ENCODE results near the gene METTL4.
"Not testable (repeated sequence)": the region's sequence is repeated elsewhere in the genome, so short reads cannot be mapped to it uniquely, and the experiment has no call there.

METTL4 gene

DNA sequence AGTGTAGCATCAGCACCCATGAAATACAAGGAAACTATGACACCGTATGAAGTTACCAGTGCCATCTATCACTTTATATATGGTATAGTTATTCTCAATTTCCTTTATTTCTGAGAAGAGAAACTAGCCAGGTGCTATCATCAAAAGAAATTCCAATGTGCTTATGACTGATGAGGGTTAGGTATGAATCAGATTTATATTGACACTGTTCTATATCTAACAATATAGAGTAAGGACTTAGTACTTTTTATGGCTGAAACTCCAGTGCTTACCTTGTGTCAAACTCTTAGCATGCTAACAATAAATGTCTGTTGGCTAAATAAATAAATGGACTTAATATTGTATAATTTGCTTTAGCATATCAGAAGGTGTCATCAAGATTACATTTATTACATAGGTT lies 6.9 kb downstream of the METTL4 start:
- no peak for DNase-seq (ENCODE audit: low read depth in 2 of 2)

DNA sequence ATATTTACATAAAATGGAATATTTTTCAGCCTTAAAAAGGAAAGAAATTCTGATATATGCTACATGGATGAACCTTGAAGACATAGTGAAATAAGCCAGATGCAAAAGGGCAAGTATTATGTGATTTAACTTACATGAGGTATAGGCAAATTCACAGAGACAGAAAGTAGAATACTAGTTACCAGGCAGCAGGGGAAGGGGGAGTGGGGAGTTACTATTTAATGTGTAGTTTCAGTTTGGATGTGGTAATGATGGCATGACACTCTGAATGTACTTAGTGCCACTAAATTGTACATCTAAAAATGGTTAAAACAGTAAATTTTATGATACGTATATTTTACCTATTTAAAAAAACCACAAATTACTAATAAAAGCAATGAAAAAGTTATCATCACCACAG lies 12.1 kb downstream of the METTL4 start:
- DNase-seq (ENCODE audit: low read depth in 2 of 2): no peak

DNA sequence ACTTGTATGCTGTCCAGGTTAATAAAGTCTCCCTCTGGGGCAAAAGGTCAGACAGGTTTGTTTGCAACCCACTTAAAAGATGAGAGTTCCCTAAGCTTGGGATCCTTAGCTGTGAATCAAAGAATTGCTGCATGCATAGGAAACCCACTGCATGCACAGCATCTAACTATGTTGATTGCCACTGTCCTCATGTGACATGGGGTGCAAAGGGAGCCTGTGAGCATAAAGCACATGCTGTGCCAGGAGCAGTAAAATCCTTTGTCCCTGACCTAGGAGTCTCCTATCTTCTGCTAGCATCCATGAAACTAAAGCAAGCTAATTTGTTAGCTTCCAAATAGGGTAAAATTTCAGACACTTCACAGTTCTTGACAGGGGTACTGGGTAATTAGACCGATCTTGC lies 13.8 kb downstream of the METTL4 start:
- no peak for DNase-seq (ENCODE audit: low read depth in 2 of 2)

DNA sequence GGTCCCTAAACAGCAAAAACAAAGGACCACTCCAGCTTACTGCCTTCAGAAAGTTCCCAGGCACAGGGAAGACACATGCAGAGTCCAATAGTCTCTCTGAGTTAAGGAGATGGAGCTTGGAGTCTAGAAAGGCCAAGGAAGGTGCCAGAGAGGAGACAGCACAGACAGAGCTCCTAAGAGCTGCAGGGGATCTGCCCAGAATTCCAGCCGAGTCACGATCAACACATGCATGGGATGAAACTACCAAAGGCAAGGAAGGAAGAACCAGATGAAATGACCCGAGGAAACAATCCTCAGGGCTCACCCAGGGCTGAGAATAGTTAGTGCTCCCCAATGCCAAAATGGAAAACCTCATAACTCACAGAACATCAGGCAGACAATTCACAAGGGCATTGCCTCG lies 15.4 kb downstream of the METTL4 start:
- DNase-seq (ENCODE audit: low read depth in 2 of 2): no peak

DNA sequence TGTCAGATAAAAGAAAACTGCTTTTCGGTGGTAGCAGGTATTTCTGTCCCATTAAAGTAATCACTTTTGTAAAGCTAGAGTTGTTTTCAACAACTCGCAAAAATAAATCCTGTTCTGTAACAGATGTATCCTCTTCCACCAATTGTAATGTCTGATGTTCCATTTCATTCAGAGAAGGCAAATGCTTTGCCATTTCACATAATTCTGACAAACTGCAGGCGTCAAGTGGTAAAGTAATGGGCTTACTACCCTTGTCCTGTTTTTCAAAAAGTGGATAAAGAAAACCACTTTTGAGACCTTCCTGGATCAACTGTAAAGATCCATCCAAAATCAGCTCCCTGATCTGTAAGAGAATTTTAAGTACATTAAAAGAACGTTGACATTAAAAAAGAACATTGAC lies 16.6 kb downstream of the METTL4 start:
- DNase-seq (ENCODE audit: low read depth in 2 of 2): no peak

DNA sequence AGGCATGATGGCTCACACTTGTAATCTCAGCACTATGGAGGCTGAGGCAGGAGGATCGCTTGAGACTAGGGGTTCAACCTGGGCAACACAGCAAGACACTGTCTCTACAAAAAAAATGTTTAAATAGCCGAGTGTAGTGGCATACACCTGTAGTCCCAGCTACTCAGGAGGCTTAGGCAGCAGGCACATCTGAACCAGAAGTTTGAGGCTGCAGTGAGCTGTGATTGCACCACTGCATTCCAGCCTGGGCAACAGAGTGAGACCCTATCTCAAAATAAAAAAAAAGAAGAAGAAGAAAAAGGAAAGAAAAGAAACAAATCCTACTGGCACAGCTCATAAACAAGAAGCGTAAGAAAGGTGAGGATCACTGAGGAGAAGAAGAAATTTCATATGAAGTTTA lies 19.9 kb downstream of the METTL4 start:
- DNase-seq (ENCODE audit: low read depth in 2 of 2): no peak

DNA sequence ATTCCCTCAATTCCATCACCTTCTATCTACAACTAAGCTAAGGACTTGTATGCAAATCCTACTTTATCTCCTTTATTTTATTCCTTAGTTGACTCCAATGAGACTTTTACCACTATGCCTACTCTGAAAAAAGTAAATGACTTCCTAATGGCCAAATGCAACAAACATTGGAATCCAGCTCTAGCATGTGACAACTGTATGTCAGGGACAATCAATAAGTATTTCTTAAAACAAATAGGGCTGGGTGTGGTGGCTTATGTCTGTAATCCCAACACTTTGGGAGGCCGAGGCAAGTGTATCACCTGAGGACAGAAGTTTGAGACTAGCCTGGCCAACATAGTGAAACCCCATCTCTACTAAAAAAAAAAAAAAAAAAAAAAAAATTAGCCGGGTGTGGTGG lies 21.8 kb downstream of the METTL4 start:
- DNase-seq (ENCODE audit: low read depth in 2 of 2): no peak

DNA sequence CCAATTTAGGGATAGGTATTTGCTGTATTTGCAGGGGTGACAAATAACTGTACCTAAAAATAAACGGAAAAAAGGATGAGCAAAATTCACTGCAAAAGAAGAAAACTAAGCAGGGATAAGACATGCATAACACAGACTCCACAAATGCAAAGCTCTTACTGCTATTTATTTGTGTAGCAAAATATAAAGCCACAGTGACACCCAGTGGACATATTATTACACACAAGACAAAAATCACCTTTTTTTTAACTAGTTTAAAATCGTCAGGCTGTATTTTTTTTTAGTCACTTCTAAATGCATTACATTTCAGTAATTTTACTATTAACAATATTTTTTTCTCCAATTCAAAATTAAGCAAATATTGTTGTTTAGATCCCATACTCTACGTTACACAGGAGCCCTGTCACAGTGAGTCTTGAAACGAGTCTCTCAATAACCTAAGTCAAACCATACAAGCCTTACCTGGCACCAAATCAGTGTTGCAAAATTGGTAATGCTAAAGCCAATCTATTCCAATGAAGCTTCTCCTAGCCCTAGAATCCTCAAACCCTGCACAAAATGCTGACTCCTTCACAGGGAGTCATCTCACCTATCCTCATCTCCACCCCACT lies 23.7 kb downstream of the METTL4 start:
- DNase-seq (ENCODE audit: low read depth in 2 of 2): no peak

DNA sequence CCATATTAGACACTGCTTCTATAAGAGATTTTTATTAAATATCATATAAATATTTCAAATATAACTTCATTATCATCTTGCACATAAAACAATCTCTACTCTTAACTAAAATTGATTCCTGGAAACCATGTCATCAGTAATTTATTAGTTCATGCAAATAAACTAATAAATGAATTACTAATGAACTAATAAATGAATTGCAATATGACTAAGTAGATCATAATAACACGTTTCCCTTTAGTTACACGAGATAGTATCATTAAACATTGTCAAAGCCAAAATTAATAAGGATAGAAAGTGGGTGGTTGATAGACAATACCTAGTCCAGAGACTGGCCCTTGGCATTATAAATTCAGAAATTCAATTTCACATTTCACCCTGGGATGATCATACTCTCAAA lies 26.1 kb downstream of the METTL4 start:
- DNase-seq (ENCODE audit: low read depth in 2 of 2): no peak

DNA sequence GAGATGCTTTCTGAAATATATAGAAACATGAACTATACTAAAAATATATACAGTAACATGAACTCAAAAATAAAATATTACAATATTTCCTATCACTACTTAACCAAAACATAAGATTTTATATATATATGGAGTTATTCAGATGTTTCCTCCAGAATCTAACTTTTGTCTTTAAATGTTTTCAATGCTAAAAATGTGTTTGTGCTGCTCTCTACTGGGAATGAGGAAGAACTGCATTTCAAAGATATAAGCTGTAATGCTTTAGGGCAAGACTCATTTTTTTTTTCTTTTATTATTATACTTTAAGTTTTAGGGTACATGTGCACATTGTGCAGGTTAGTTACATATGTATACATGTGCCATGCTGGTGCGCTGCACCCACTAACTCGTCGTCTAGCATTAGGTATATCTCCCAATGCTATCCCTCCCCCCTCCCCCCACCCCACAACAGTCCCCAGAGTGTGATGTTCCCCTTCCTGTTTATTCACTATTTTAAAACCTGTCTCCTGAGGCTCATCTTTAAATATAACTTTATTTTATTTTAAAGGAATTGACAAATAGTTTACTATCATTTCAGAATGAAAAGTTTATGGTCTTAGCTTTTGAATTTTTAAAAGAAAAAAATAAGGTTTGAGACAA lies 29.3 kb downstream of the METTL4 start:
- not testable (repeated sequence) for DNase-seq (ENCODE audit: low read depth in 2 of 2)

DNA sequence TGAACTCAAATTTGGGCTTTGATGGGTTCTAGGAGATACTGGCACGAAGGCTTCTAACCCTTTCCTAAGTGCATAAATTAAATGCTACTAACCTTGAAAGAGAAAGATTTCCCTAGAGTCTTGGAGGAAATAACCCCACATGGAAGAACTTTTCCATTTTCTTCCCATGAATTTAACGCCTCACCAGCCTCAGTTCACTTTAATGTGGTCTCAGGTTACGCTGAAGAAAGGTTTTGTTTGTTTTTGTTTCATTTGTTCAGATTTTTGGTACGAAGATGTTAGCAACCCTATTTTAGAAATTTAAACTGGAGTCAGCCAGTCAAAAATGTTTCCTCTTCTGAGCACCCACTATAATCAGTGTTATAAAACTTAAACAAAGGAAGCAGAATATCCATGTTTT lies 30.7 kb downstream of the METTL4 start:
- no peak for DNase-seq (ENCODE audit: low read depth in 2 of 2)

DNA sequence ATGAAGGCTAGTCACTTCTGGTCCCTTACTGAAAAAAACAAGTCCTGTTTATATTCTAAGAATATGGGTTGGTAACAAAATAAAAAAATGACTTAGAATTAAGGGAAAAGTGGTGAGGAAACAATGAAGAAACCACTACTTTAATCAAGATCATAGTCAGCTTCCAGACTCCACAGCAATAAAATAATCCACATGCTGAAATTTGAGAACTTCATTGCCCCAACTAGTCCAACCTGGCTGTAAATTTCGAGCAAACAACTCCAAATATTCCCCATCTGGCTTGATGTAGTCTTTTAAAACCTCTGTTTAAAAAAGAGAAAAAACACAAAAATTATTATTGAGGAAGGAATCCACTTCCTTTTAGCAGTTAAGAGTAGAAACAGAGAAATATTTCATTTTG lies 32.5 kb downstream of the METTL4 start:
- DNase-seq (ENCODE audit: low read depth in 2 of 2): no peak

DNA sequence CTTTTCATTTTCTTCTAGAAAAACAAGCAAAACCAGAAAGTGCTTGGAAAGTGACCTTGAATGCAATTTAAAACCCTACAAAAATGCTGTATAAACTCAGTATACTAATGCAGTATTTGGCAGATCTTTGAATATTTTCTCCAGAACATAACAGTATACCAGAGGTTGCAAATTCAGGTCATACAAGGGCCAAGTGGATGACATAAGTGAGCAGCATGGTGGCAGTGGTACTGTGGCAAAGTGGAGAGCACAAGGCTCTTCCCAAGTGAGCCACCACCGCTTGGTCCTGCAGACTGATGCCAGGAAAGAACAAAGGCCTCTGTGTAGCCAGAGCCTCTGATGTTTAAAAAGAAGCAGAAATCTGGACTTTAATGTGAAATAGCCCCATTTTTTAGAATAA lies 33.1 kb downstream of the METTL4 start:
- DNase-seq (ENCODE audit: low read depth in 2 of 2): no peak

DNA sequence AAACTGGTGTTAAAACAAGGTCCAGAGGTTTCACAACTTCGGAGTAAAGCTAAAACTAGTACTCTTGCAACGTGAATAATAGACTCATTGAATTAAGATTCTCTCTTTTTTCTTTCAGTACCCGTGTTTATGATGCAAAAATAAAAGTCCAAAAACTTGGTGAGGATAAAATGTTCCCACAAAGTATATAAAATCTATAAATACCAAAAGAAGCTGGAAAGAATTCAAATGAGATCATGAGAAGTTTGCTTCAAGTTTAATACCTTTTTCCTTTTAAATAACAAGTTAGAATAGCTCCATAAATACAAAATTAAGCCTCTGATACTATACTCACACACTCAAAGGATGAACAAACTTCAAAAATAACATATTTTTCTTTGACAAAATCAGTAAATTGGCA lies 34.0 kb downstream of the METTL4 start:
- no peak for DNase-seq (ENCODE audit: low read depth in 2 of 2)

DNA sequence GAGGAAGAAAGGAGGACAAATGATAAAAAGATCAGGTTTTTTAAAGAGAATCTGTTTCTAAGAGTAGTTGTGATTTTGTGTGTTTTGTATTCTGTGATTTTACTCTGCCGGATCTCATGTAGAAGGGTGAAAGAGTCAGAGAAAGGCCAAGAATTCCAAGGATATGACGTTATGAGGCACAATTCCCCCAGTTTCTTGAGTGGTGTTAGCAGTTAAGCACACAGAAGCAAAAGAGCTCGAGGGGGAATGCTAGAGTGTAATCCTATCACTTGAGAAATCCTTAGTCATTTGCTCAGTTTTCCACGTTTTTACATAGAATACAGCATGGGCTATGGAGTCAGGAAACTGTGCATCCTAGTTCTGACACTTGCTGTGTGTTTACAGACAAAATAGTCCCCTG lies 34.8 kb downstream of the METTL4 start:
- DNase-seq (ENCODE audit: low read depth in 2 of 2): no peak

DNA sequence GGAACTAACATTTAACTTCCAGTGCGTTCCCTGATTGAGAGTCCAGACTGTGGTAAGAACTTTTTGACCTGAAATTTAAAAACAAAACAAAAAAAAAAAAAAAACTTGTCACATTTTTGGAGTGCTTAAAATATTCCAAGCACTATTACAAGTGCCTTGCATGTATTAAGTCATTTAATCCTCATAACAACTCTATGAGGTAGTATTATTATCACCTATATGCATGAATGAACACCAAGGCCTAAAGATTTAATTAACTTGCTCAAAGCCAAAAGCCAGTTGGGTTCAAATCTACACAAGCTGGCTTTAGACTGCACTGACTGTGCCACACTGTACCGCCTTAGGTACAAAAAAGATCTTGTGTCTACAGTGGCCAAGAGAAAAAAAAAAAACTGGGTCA lies 35.2 kb downstream of the METTL4 start:
- no peak for DNase-seq (ENCODE audit: low read depth in 2 of 2)

DNA sequence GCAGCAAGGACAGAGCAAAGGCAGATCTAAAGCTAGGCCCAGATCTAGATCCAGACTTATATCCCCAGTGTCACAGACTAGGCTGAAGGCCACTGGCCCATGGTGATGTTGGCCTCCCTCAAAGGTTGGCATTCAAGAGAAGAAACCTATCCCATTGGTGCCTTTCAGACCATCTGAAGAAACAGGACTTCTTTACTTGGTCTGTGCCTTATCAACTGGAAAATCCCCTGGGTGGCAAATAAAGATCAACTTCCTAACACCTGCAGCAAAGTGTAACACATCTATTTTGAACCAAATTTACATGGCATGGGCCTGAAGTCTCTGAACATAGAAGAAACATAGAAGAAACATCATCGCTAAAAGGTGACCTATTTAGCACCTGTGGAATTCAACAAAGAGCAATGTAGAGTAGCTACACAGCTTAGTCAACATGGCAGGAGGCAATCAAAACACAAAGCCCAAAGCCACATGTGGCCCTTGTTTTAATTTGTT lies 35.8 kb downstream of the METTL4 start:
- DNase-seq (ENCODE audit: low read depth in 2 of 2): no peak

DNA sequence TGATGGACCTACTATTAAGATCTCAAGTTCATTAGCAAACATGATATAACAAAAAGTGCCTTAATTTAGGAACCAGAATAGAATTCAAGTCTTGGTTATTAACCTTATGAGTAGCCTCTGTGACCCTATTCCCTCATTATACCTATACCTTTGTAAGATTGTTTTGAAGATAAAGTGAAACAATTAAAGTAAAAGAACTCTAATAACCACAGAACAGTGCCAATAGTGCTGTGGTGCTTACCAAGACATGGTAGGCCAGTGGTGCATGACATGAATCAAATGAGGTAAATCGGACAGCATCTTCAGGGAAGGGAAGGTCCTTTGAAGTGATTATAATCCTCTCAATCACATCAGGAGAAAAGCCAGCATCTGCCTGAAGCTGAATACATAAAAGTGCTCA lies 36.4 kb downstream of the METTL4 start:
- DNase-seq (ENCODE audit: low read depth in 2 of 2): no peak

DNA sequence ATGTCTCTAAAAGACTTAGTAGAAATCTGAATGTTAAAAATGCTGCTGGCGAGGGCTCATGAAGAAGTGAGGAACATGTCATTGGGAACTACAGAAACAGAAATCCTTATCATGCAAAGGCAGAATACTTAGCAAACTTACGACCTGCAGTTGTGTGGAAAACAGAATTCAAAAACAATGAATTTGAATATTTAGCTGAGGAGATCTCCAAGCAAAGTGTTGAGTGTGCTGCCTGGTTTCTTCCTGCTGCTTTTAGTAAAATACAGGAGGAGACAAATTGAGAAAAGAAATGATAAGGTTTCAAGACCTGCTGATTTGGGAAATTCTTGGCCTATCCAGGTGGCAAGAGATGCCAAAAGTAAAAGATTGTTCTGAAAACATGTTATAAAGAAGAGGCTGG lies 38.5 kb downstream of the METTL4 start:
- no peak for DNase-seq (ENCODE audit: low read depth in 2 of 2)

DNA sequence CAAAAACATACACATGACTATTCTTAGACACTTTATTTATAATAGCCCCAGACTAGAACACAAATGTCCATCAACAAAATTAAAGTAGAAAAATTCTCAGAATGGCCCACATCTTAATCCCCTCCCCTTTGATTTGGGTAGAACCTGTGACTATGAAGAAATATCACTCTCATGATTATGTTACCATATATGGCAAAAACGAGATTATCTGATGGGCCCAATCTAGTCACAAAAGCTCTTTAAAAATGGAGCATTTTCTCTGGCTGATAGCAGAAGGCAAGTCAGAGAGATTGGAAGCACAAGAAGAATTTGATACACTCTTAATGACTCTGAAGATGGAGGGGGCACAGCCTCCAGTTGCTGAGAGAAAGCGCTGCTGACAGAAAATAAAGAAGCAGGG lies 39.6 kb downstream of the METTL4 start:
- no peak for DNase-seq (ENCODE audit: low read depth in 2 of 2)

DNA sequence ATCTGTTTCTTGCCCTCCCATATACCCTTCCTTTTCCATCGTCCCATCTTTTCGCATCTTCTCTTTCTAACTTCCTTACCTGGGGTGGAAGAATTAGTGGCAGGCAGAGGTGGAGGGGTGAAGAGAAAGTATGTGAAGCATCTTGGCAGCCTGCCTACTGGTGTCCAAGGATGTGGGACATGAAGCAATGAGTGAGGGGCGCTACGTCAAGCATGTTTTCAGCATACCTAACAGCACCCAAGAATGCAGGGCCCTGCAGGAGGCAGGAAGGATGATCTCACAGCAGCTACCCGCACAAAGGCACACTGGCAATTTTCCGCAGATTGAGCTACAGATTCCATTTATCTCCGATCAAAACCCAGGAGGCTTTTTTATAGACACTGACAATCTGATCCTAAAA lies 42.2 kb downstream of the METTL4 start:
- no peak for DNase-seq (ENCODE audit: low read depth in 2 of 2)

DNA sequence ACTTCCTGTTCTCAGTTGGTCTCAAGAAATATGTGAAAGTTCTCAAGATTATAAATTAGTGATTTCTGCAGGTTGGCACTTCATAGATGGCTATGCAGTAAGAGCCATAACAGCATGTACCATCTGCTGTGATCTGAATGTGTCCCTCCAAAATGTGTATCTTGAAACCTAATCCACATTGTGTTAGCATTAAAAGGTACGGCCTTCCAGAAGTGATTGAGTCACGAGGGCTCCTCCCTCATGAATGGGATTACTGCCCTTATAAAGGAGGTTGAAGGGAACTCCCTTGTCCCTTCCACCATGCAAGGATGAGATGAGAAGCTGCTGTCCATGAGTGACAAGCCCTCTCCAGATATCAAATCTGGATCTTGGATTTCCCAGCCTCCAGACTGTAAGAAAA lies 45.0 kb downstream of the METTL4 start:
- DNase-seq (ENCODE audit: low read depth in 2 of 2): no peak

DNA sequence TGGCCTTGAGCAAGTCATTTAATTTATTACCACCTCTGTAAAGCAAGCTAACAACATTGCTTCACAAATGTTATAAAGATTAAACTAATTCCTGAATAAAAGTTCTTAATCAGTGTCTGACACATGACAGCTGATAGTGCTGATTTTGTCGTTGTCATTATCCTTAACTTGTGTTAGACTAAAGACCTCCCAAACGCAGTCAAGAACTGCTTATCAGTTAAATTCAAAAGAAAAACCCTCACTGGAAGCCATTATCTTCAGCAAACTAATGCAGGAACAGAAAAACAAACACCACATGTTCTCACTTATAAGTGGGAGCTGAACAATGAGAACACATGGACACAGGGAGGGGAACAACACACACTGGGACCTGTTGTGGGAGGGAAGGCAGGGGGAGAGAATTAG lies 46.5 kb downstream of the METTL4 start:
- DNase-seq (ENCODE audit: low read depth in 2 of 2): not testable (repeated sequence)

DNA sequence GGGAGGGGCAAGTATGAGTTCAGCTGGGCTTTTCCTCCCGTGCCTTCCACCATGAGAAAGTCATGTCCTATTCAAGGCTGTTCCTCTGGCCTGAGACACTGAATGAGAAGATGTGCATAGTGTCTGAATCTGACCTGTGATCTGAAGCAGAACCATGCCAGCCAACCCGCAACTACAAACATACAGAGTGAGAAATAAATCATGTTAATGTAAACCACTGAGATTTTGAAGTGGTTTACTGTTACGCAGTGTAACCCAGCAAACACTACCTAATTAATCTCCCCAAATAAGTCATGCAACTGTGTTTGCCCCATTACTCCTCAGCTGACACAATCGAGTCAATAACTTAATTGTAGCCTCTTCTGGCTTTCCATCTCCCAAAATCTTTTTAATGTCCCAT lies 49.2 kb downstream of the METTL4 start:
- no peak for DNase-seq (ENCODE audit: low read depth in 2 of 2)

Data from stimulated activated CD8-positive, alpha-beta memory T cell treated with anti-CD3 and anti-CD28 coated beads, Interleukin-15, amount 100 ng/mL, for 4 hours (primary cell).